ENCODE results near the gene NTHL1. TPM values are rescaled to one million over a fixed set of nuclear protein-coding genes. Genes with fewer than 3 reads are reported as not detected.

NTHL1 gene
- total RNA-seq, 1 donor from 2014 or later: 13.7 TPM

DNA sequence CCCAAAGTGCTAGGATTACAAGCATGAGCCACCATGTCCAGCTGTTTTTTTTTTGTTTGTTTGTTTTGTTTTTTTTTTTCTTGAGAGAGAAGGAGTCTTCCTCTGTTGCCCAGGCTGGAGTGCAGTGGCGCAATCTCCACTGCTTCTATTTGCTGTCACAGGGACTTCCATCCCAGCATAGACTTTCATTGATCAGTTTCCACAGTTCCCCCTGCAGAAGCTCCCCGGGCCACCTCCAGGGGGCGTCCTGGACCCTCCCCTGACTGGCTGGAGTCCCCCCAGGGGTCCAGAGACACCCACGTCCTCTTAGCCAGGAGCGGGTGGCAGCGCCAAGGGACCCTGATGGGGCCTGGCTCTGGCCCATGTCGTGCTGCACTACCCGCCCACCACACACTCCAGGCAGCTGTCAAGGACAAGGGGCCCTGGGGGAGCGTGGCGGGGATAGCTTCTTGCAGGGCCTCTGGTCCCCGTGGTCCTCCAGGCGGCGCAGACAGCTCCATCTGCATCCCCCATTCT is 31.2 kb downstream of the NTHL1 start:
- Histone ChIP-seq H4K20me1 (ENCODE audit: insufficient read depth, low read length) (no peaks in the 10 kb centered on the region), H3K27ac (ENCODE audit: low read depth, low read length) (no peak overlapping the region), H3K36me3 (ENCODE audit: insufficient read depth, low read length) (no peaks in the 10 kb centered on the region), H3K27me3 (ENCODE audit: insufficient read depth, low read length) (no peaks in the 10 kb centered on the region), H3K9ac (ENCODE audit: low read length) (no peak overlapping the region), H3K79me2 (ENCODE audit: insufficient read depth, low read length) (no peaks in the 10 kb centered on the region), H3K4me3 (ENCODE audit: insufficient read depth, low read depth, low read length) (no peak overlapping the region), H3K9me3 (ENCODE audit: insufficient read depth, low read depth, low read length) (no peaks in the 10 kb centered on the region), H3K4me1 (ENCODE audit: insufficient read depth, low read length) (peaks cover 9% of the 10 kb centered on the region), H3K4me2 (ENCODE audit: low read length) (no peak overlapping the region), H2AFZ (ENCODE audit: low read depth, low read length) (no peak overlapping the region)
- Mint-ChIP-seq H3K9me3 (ENCODE audit: unreplicated experiment) (no peaks in the 10 kb centered on the region), H3K27ac (ENCODE audit: unreplicated experiment) (no peak overlapping the region), H3K27me3 (ENCODE audit: low read depth, unreplicated experiment) (peaks cover 17% of the 10 kb centered on the region), H3K36me3 (ENCODE audit: low read depth, unreplicated experiment) (peaks cover 2% of the 10 kb centered on the region), H3K4me1 (ENCODE audit: low read depth, unreplicated experiment) (no peaks in the 10 kb centered on the region), H3K4me3 (ENCODE audit: unreplicated experiment) (no peak overlapping the region)
- TF ChIP-seq, protein P1, sequence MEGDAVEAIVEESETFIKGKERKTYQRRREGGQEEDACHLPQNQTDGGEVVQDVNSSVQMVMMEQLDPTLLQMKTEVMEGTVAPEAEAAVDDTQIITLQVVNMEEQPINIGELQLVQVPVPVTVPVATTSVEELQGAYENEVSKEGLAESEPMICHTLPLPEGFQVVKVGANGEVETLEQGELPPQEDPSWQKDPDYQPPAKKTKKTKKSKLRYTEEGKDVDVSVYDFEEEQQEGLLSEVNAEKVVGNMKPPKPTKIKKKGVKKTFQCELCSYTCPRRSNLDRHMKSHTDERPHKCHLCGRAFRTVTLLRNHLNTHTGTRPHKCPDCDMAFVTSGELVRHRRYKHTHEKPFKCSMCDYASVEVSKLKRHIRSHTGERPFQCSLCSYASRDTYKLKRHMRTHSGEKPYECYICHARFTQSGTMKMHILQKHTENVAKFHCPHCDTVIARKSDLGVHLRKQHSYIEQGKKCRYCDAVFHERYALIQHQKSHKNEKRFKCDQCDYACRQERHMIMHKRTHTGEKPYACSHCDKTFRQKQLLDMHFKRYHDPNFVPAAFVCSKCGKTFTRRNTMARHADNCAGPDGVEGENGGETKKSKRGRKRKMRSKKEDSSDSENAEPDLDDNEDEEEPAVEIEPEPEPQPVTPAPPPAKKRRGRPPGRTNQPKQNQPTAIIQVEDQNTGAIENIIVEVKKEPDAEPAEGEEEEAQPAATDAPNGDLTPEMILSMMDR (IDR thresholded peaks at IDR 0.05; ENCODE audit: insufficient read depth, low read depth, low read length): peak; percentile 32
- no peak for TF ChIP-seq EZH2 (IDR thresholded peaks at IDR 0.05; ENCODE audit: insufficient read depth, low read length)
- DNase-seq (ENCODE audit: low read depth): no peak
- no peak for FAIRE-seq

DNA sequence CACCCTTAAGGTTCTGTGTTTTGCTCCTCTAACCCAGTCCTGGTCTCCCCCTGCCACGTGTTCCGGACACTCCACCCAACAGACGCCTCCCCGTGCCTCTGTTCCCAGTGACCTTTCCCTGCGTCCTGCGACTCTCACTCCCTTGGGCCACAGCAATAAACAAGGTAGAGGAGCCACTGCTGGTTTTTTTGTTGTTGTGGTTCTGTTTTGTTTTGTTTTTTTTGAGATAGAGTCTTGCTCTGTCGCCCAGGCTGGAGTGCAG is 31.8 kb downstream of the NTHL1 start:
- no peaks in the 10 kb centered on the region for H3K27me3 ChIP-seq (ENCODE audit: insufficient read depth, low read length)
- H3K36me3 ChIP-seq (ENCODE audit: insufficient read depth, low read length): no peaks in the 10 kb centered on the region
- no peaks in the 10 kb centered on the region for H3K9me3 Mint-ChIP-seq (ENCODE audit: unreplicated experiment)
- no peaks in the 10 kb centered on the region for H4K20me1 ChIP-seq (ENCODE audit: insufficient read depth, low read length)
- no peak overlapping the region for H3K4me3 ChIP-seq (ENCODE audit: insufficient read depth, low read depth, low read length)
- no peaks in the 10 kb centered on the region for H3K4me1 Mint-ChIP-seq (ENCODE audit: low read depth, unreplicated experiment)
- no peak for TF ChIP-seq EZH2 (IDR thresholded peaks at IDR 0.05; ENCODE audit: insufficient read depth, low read length)
- TF ChIP-seq, protein P1 (IDR thresholded peaks at IDR 0.05; ENCODE audit: insufficient read depth, low read depth, low read length): no peak
- H3K4me3 Mint-ChIP-seq (ENCODE audit: unreplicated experiment): no peak overlapping the region
- peaks cover 2% of the 10 kb centered on the region for H3K36me3 Mint-ChIP-seq (ENCODE audit: low read depth, unreplicated experiment)
- DNase-seq (ENCODE audit: low read depth) (no peak), FAIRE-seq (no peak)
- H3K27me3 Mint-ChIP-seq (ENCODE audit: low read depth, unreplicated experiment): peaks cover 15% of the 10 kb centered on the region
- H3K4me2 ChIP-seq (ENCODE audit: low read length): no peak overlapping the region
- peaks cover 9% of the 10 kb centered on the region for H3K4me1 ChIP-seq (ENCODE audit: insufficient read depth, low read length)
- H3K9me3 ChIP-seq (ENCODE audit: insufficient read depth, low read depth, low read length): no peaks in the 10 kb centered on the region
- H3K9ac ChIP-seq (ENCODE audit: low read length): no peak overlapping the region
- H3K79me2 ChIP-seq (ENCODE audit: insufficient read depth, low read length): no peaks in the 10 kb centered on the region
- no peak overlapping the region for H3K27ac Mint-ChIP-seq (ENCODE audit: unreplicated experiment)
- no peak overlapping the region for H2AFZ ChIP-seq (ENCODE audit: low read depth, low read length)
- H3K27ac ChIP-seq (ENCODE audit: low read depth, low read length): no peak overlapping the region

DNA sequence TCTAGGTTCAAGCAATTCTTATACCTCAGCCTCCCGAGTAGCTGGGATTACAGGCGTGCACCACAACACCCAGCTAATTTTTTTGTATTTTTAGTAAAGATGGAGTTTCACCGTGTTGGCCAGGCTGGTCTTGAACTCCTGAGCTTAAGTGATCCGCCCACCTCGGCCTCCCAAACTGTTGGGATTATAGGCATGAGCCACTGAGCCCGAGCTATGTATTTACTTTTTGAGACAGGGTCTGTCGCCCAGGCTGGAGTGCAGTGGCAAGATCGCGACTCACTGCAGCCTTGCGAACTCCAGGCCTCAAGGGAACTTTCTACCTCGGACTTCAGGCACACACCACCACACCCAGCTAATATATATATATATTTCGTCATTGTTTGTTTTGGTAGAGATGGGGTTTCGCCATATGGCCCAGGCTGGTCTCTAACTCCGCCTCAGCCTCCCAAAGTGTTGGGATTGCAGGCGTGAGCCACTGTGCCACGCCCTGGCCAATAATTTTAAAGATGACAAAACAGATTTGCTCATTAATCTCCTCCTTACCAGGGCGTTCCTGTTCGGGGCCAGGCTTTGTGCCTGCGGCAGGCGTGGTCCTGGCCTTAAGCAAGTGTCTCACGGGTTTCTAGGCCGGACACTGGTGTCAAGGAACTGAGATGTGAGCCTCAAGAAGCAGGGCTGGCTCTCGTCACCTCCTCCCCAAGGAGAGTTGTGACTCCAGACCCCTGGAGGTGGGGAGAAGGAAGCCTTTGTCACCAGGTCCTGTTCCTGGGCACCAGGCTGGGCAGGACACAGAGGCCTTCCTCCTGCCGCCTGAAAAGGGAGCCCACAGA is 32.3 kb downstream of the NTHL1 start:
- Histone ChIP-seq H3K4me3 (ENCODE audit: insufficient read depth, low read depth, low read length) (no peak overlapping the region), H3K36me3 (ENCODE audit: insufficient read depth, low read length) (no peaks in the 10 kb centered on the region), H3K79me2 (ENCODE audit: insufficient read depth, low read length) (peaks cover 4% of the 10 kb centered on the region), H3K4me2 (ENCODE audit: low read length) (no peak overlapping the region), H2AFZ (ENCODE audit: low read depth, low read length) (no peak overlapping the region), H4K20me1 (ENCODE audit: insufficient read depth, low read length) (no peaks in the 10 kb centered on the region), H3K27me3 (ENCODE audit: insufficient read depth, low read length) (no peaks in the 10 kb centered on the region), H3K9ac (ENCODE audit: low read length) (no peak overlapping the region), H3K4me1 (ENCODE audit: insufficient read depth, low read length) (peaks cover 8% of the 10 kb centered on the region), H3K9me3 (ENCODE audit: insufficient read depth, low read depth, low read length) (no peaks in the 10 kb centered on the region), H3K27ac (ENCODE audit: low read depth, low read length) (no peak overlapping the region)
- FAIRE-seq (no peak), DNase-seq (ENCODE audit: low read depth) (no peak)
- H3K9me3 Mint-ChIP-seq (ENCODE audit: unreplicated experiment): no peaks in the 10 kb centered on the region
- peaks cover 2% of the 10 kb centered on the region for H3K36me3 Mint-ChIP-seq (ENCODE audit: low read depth, unreplicated experiment)
- H3K27ac Mint-ChIP-seq (ENCODE audit: unreplicated experiment): no peak overlapping the region
- H3K27me3 Mint-ChIP-seq (ENCODE audit: low read depth, unreplicated experiment): peaks cover 12% of the 10 kb centered on the region
- no peak overlapping the region for H3K4me3 Mint-ChIP-seq (ENCODE audit: unreplicated experiment)
- TF ChIP-seq EZH2 (IDR thresholded peaks at IDR 0.05; ENCODE audit: insufficient read depth, low read length): no peak
- TF ChIP-seq, protein P1 (IDR thresholded peaks at IDR 0.05; ENCODE audit: insufficient read depth, low read depth, low read length): no peak
- no peaks in the 10 kb centered on the region for H3K4me1 Mint-ChIP-seq (ENCODE audit: low read depth, unreplicated experiment)

All from astrocyte (in vitro differentiated cells and primary cell).